Raji (cell line): Measurements from ENCODE around the gene CCDC24.
A peak's percentile ranks its signal among the peaks of the same experiment; 100 is the strongest.

Experiments
- POLR2A ChIP-seq: IDR thresholded peaks from 2 replicates; pipeline ENCODE4 v1.6.1; 2011; ENCODE audit warnings: low read depth, low read length, control low read depth; ENCODE audit not compliant: insufficient read depth

Gene CCDC24

GRCh38 chr1:43957407-43958040 lies 33.9 kb upstream of the CCDC24 start:
- TF ChIP-seq POLR2A, result no peak

- no peak for TF ChIP-seq POLR2A
Observed at GRCh38 chr1:43958351-43959255, 32.8 kb upstream of the CCDC24 start.

GRCh38 chr1:43960798-43961197 lies 30.6 kb upstream of the CCDC24 start:
- TF ChIP-seq POLR2A, result no peak

- TF ChIP-seq POLR2A, result no peak
Observed at GRCh38 chr1:43961692-43962091, 29.7 kb upstream of the CCDC24 start.

- TF ChIP-seq POLR2A, result no peak
Observed at GRCh38 chr1:43962324-43962723, 29.1 kb upstream of the CCDC24 start.

- TF ChIP-seq POLR2A, result no peak
Observed at GRCh38 chr1:43963006-43963405, 28.4 kb upstream of the CCDC24 start.

GRCh38 chr1:43963890-43964289 lies 27.5 kb upstream of the CCDC24 start:
- no peak for TF ChIP-seq POLR2A

GRCh38 chr1:43965316-43965715 lies 26.1 kb upstream of the CCDC24 start:
- no peak for TF ChIP-seq POLR2A

- TF ChIP-seq POLR2A, result no peak
Observed at GRCh38 chr1:43968348-43968948, 23.0 kb upstream of the CCDC24 start.

GRCh38 chr1:43969416-43969745 lies 22.0 kb upstream of the CCDC24 start:
- TF ChIP-seq POLR2A, result no peak

- peak; percentile 75 for TF ChIP-seq POLR2A
Observed at GRCh38 chr1:43969746-43970466, 21.5 kb upstream of the CCDC24 start, which contains the start of gene DPH2. Gene DPH2 (plus strand): TSS chr1:43970010. CDS start chr1:43970176, 166 bp downstream.

GRCh38 chr1:43970502-43970901 lies 20.9 kb upstream of the CCDC24 start:
- no peak for TF ChIP-seq POLR2A

- TF ChIP-seq POLR2A, result no peak
Observed at GRCh38 chr1:43970911-43971310, 20.5 kb upstream of the CCDC24 start.

- no peak for TF ChIP-seq POLR2A
Observed at GRCh38 chr1:43971336-43971980, 19.9 kb upstream of the CCDC24 start.

- TF ChIP-seq POLR2A, result no peak
Observed at GRCh38 chr1:43973981-43974442, 17.4 kb upstream of the CCDC24 start.
